Neural cell (in vitro differentiated cells): ENCODE data around the gene ICA1. TPM values are rescaled to one million over a fixed set of nuclear protein-coding genes. Genes with fewer than 3 reads are reported as not detected.

Experiments
- H2AFZ ChIP-seq: fragments of 200-600, 300-800 bp; sonication (generic), shearing (Covaris generic); 2 replicates; pipeline ENCODE4 v1.6.0; 2014; ENCODE audit warnings: low read depth, mild to moderate bottlenecking, antibody characterized with exemption, low read length, moderate library complexity
- H3F3A ChIP-seq: fragments of 200-600 bp; shearing (Covaris generic); 2 replicates; pipeline ENCODE4 v1.6.1; 2016; ENCODE audit warnings: mild to moderate bottlenecking, moderate library complexity, mixed read lengths, antibody characterized with exemption, low read length; ENCODE audit not compliant: insufficient read depth, poor library complexity, severe bottlenecking
- H3K27ac ChIP-seq: fragments of 200-600, 300-800 bp; sonication (generic), shearing (Covaris generic); 2 replicates; pipeline ENCODE4 v1.5.1; 2014; ENCODE audit warnings: mild to moderate bottlenecking, low read length, moderate library complexity
- H3K27me3 ChIP-seq: fragments of 300-800, 200-600 bp; sonication (generic), shearing (Covaris generic); 2 replicates; pipeline ENCODE4 v1.6.0; 2014; ENCODE audit warnings: mild to moderate bottlenecking, low read depth, low read length, moderate library complexity; ENCODE audit not compliant: insufficient read depth
- H3K36me3 ChIP-seq: fragments of 300-800, 200-600 bp; sonication (generic), shearing (Covaris generic); 2 replicates; pipeline ENCODE4 v1.5.1; 2014; ENCODE audit warnings: mild to moderate bottlenecking, antibody characterized with exemption, low read length, moderate library complexity; ENCODE audit not compliant: insufficient read depth
- H3K4me2 ChIP-seq: fragments of 300-800, 200-600 bp; sonication (generic), shearing (Covaris generic); 2 replicates; pipeline ENCODE4 v1.6.0; 2014; ENCODE audit warnings: mild to moderate bottlenecking, low read length
- H3K4me3 ChIP-seq: fragments of 300-800, 200-600 bp; sonication (generic), shearing (Covaris generic); 2 replicates; pipeline ENCODE4 v1.5.1; 2014; ENCODE audit warnings: mild to moderate bottlenecking, low read length, moderate library complexity
- H3K79me2 ChIP-seq: fragments of 200-600 bp; shearing (Covaris generic); replicated peaks from 2 replicates; pipeline ENCODE4 v1.6.0; 2014; ENCODE audit warnings: mild to moderate bottlenecking, low read length, moderate library complexity; ENCODE audit not compliant: insufficient read depth
- H3K9ac ChIP-seq: fragments of 300-800, 200-600 bp; sonication (generic), shearing (Covaris generic); 2 replicates; pipeline ENCODE4 v1.6.1; 2016; ENCODE audit warnings: mild to moderate bottlenecking, low read length, mixed read lengths
- H3K9me2 ChIP-seq: fragments of 200-600 bp; shearing (Covaris generic); 2 replicates; pipeline ENCODE4 v1.6.1; 2016; ENCODE audit warnings: mild to moderate bottlenecking, low read length, mixed read lengths; ENCODE audit not compliant: insufficient read depth
- H3K9me3 ChIP-seq: fragments of 200-600, 300-800 bp; sonication (generic), shearing (Covaris generic); 2 replicates; pipeline ENCODE4 v1.6.1; 2016; ENCODE audit warnings: mild to moderate bottlenecking, mixed run types, low read length, moderate library complexity, mixed read lengths
- H4K20me1 ChIP-seq: fragments of 200-600 bp; shearing (Covaris generic); 2 replicates; pipeline ENCODE4 v1.6.1; 2016; ENCODE audit warnings: mild to moderate bottlenecking, mixed run types; ENCODE audit not compliant: insufficient read depth
- CTCF ChIP-seq: fragments of 450-650 bp; IDR thresholded peaks from 2 replicates; pipeline ENCODE4 v1.5.1; 2014; ENCODE audit warnings: antibody characterized with exemption, mild to moderate bottlenecking, moderate library complexity; ENCODE audit not compliant: poor library complexity, severe bottlenecking
- EP300 ChIP-seq: fragments of 450-650 bp; conservative IDR thresholded peaks from 2 replicates; pipeline ENCODE4 v1.6.1; 2014; ENCODE audit warnings: antibody characterized with exemption, mild to moderate bottlenecking, moderate library complexity; ENCODE audit not compliant: poor library complexity, severe bottlenecking
- EZH2 ChIP-seq: fragments of 200-600, 300-800 bp; shearing (Covaris generic), sonication (generic); IDR thresholded peaks from 2 replicates; pipeline ENCODE4 v1.6.1; 2014; ENCODE audit warnings: antibody characterized with exemption, low read length, borderline replicate concordance, mild to moderate bottlenecking; ENCODE audit not compliant: insufficient read depth, poor library complexity, severe bottlenecking
- MXI1 ChIP-seq: fragments of 450-650 bp; conservative IDR thresholded peaks from 2 replicates; pipeline ENCODE4 v1.6.1; 2014; ENCODE audit warnings: antibody characterized with exemption, mild to moderate bottlenecking; ENCODE audit not compliant: poor library complexity, severe bottlenecking
- POLR2AphosphoS5 ChIP-seq: IDR thresholded peaks from 2 replicates; pipeline ENCODE4 v1.6.1; 2012
- RAD21 ChIP-seq: fragments of 450-650 bp; conservative IDR thresholded peaks from 2 replicates; pipeline ENCODE4 v1.6.1; 2014; ENCODE audit warnings: antibody characterized with exemption, mild to moderate bottlenecking, moderate library complexity
- REST ChIP-seq: IDR thresholded peaks from 2 replicates; pipeline ENCODE4 v1.6.1; 2012; ENCODE audit warnings: borderline replicate concordance
- SMC3 ChIP-seq: fragments of 450-650 bp; conservative IDR thresholded peaks from 2 replicates; pipeline ENCODE4 v1.6.1; 2014; ENCODE audit warnings: antibody characterized with exemption, mild to moderate bottlenecking, moderate library complexity; ENCODE audit not compliant: poor library complexity
- TAF1 ChIP-seq: IDR thresholded peaks from 2 replicates; pipeline ENCODE4 v1.6.1; 2012; ENCODE audit warnings: low read depth
- polyA plus RNA-seq: library from polyadenylated mRNA; depleted of rRNA; stranded (reverse); fragments of >200 nt; gene quantifications from 2 replicates; pipeline ENCODE4 v1.2.3, GENCODE V29; 2014

ICA1 gene
- polyA plus RNA-seq, 1 donor from 2014 or later: 18.6 TPM

GRCh38 chr7:8112685-8113084, 149.3 kb downstream of the ICA1 start:
- H3K9me3 ChIP-seq: peaks cover 5% of the 10 kb centered on the region
- no peaks in the 10 kb centered on the region for H3F3A ChIP-seq
- H3K27me3 ChIP-seq: no peaks in the 10 kb centered on the region
- no peak overlapping the region for H3K27ac ChIP-seq
- H3K9me2 ChIP-seq: no peaks in the 10 kb centered on the region
- H2AFZ ChIP-seq: no peak overlapping the region
- no peak overlapping the region for H3K9ac ChIP-seq
- TF ChIP-seq EP300 (no peak), POLR2AphosphoS5 (no peak), SMC3 (no peak), MXI1 (no peak)
- H3K36me3 ChIP-seq: no peaks in the 10 kb centered on the region
- no peaks in the 10 kb centered on the region for H3K79me2 ChIP-seq
- no peak overlapping the region for H3K4me3 ChIP-seq
- no peak overlapping the region for H3K4me2 ChIP-seq
- H4K20me1 ChIP-seq: no peaks in the 10 kb centered on the region

GRCh38 chr7:8111282-8111960, 150.5 kb downstream of the ICA1 start:
- no peaks in the 10 kb centered on the region for H4K20me1 ChIP-seq
- no peaks in the 10 kb centered on the region for H3K9me2 ChIP-seq
- peaks cover 5% of the 10 kb centered on the region for H3K9me3 ChIP-seq
- H2AFZ ChIP-seq: no peak overlapping the region
- H3K27me3 ChIP-seq: no peaks in the 10 kb centered on the region
- no peak overlapping the region for H3K4me2 ChIP-seq
- no peak overlapping the region for H3K4me3 ChIP-seq
- no peaks in the 10 kb centered on the region for H3K36me3 ChIP-seq
- no peaks in the 10 kb centered on the region for H3F3A ChIP-seq
- H3K27ac ChIP-seq: no peak overlapping the region
- H3K9ac ChIP-seq: no peak overlapping the region
- TF ChIP-seq RAD21: no peak
- TF ChIP-seq POLR2AphosphoS5: no peak
- TF ChIP-seq REST: no peak
- no peak for TF ChIP-seq CTCF
- TF ChIP-seq MXI1: no peak
- TF ChIP-seq SMC3: no peak
- no peak for TF ChIP-seq EP300
- TF ChIP-seq EZH2: no peak
- TF ChIP-seq TAF1: no peak
- no peaks in the 10 kb centered on the region for H3K79me2 ChIP-seq
